NCI-H774 (cell line): ENCODE measurements around the gene FILIP1L.
"Not testable (repeated sequence)": the region's sequence is repeated elsewhere in the genome, so short reads cannot be mapped to it uniquely, and the experiment has no call there.

Experiments
- DNase-seq: peaks from one replicate; lab custom pipeline; 2025; lab: John Stamatoyannopoulos, UW

Gene FILIP1L

GRCh38 chr3:100073714-100074307, 40.5 kb downstream of the FILIP1L start:
- no peak for DNase-seq

- DNase-seq, result no peak
These were observed 41.1 kb downstream of the FILIP1L start for GRCh38 chr3:100073049-100073713.

- DNase-seq, result no peak
These were observed 41.8 kb downstream of the FILIP1L start for GRCh38 chr3:100072326-100073048.

GRCh38 chr3:100069472-100069871, 44.8 kb downstream of the FILIP1L start:
- DNase-seq, result no peak

GRCh38 chr3:100068826-100069225, 45.5 kb downstream of the FILIP1L start:
- DNase-seq, result peak; percentile 73

- no peak for DNase-seq
These were observed 46.7 kb downstream of the FILIP1L start for GRCh38 chr3:100067589-100067988.

GRCh38 chr3:100063929-100064461, 50.3 kb downstream of the FILIP1L start:
- DNase-seq, result no peak

- DNase-seq, result no peak
These were observed 51.6 kb downstream of the FILIP1L start for GRCh38 chr3:100062665-100063064.

GRCh38 chr3:100060685-100061484, 53.4 kb downstream of the FILIP1L start:
- DNase-seq, result no peak

GRCh38 chr3:100059472-100059871, 54.8 kb downstream of the FILIP1L start:
- DNase-seq, result no peak

- no peak for DNase-seq
These were observed 56.4 kb downstream of the FILIP1L start for GRCh38 chr3:100057716-100058575.

- DNase-seq, result no peak
These were observed 60.2 kb downstream of the FILIP1L start for GRCh38 chr3:100053951-100054620.

GRCh38 chr3:100051513-100051912, 62.8 kb downstream of the FILIP1L start:
- DNase-seq, result not testable (repeated sequence)

GRCh38 chr3:100048248-100048647, 66.1 kb downstream of the FILIP1L start:
- DNase-seq, result no peak

GRCh38 chr3:100047455-100048141, 66.7 kb downstream of the FILIP1L start:
- DNase-seq, result peak; percentile 19

GRCh38 chr3:100046986-100047385, 67.3 kb downstream of the FILIP1L start:
- no peak for DNase-seq

GRCh38 chr3:100045696-100046095, 68.6 kb downstream of the FILIP1L start:
- DNase-seq, result no peak

GRCh38 chr3:100044369-100044768, 69.9 kb downstream of the FILIP1L start:
- DNase-seq, result no peak

GRCh38 chr3:100043271-100043670, 71.0 kb downstream of the FILIP1L start:
- DNase-seq, result no peak
